WTC11 (cell line): ENCODE measurements around the gene PPP3CA. TPM values are rescaled to one million over a fixed set of nuclear protein-coding genes. Genes with fewer than 3 reads are reported as not detected.

Source experiments
- ATAC-seq: fragments of 200-7000 bp; cut with Tn5 transposase; 2 replicates; pipeline ENCODE4 v1.10.0; 2021; ENCODE audit warnings: mild to moderate bottlenecking, moderate library complexity
- CTCF ChIA-PET: fragments of 300-600 bp; sonication (Branson Sonifier 250); formaldehyde crosslinking; loops from one replicate; lab custom pipeline; 2021; ENCODE audit warnings: antibody characterized with exemption; lab: Charles Lee
- POLR2A ChIA-PET: fragments of 350-600 bp; sonication (Branson Sonifier 250); formaldehyde crosslinking; loops from one replicate; lab custom pipeline; 2021; ENCODE audit warnings: antibody characterized with exemption; lab: Charles Lee
- DNase-seq: peaks from one replicate; pipeline ENCODE4 v3.0.0; 2021; ENCODE audit warnings: low spot score
- H3K27ac Mint-ChIP-seq: 2 replicates; pipeline ENCODE4 v1.8.0; 2021; ENCODE audit warnings: mixed read lengths
- H3K27me3 Mint-ChIP-seq: 2 replicates; pipeline ENCODE4 v1.8.0; 2021; ENCODE audit warnings: low read depth, mild to moderate bottlenecking, moderate library complexity, mixed read lengths
- H3K36me3 Mint-ChIP-seq: 2 replicates; pipeline ENCODE4 v1.8.0; 2021; ENCODE audit warnings: mixed read lengths
- H3K4me1 Mint-ChIP-seq: 2 replicates; pipeline ENCODE4 v1.8.0; 2022; ENCODE audit warnings: mixed read lengths
- H3K4me3 Mint-ChIP-seq: 2 replicates; pipeline ENCODE4 v1.8.0; 2021; ENCODE audit warnings: mild to moderate bottlenecking, moderate library complexity, mixed read lengths
- H3K9me3 Mint-ChIP-seq: 2 replicates; pipeline ENCODE4 v1.8.0; 2021; ENCODE audit warnings: mixed read lengths
- EMX1 ChIP-seq: fragments of 250-450 bp; sonication (Bioruptor Pico); IDR thresholded peaks from 2 replicates; pipeline ENCODE4 v1.8.0; 2021; ENCODE audit warnings: mild to moderate bottlenecking
- GTF2I ChIP-seq: fragments of 250-450 bp; sonication (Bioruptor Pico); conservative IDR thresholded peaks from 2 replicates; pipeline ENCODE4 v1.4.0; 2021; ENCODE audit warnings: mild to moderate bottlenecking
- IRF2 ChIP-seq: sonication (generic); formaldehyde crosslinking; IDR thresholded peaks from 2 replicates; pipeline ENCODE4 v1.8.0; 2022; ENCODE audit warnings: low read depth, missing genetic modification reagents, borderline replicate concordance
- NFATC4 ChIP-seq: fragments of 250-450 bp; sonication (Bioruptor Pico); IDR thresholded peaks from 2 replicates; pipeline ENCODE4 v1.9.0; 2021; ENCODE audit warnings: mild to moderate bottlenecking
- NFE2L1 ChIP-seq: sonication (generic); formaldehyde crosslinking; IDR thresholded peaks from 2 replicates; pipeline ENCODE4 v1.8.1; 2023; ENCODE audit warnings: missing genetic modification reagents
- NR3C1 ChIP-seq: sonication (generic); formaldehyde crosslinking; conservative IDR thresholded peaks from 2 replicates; pipeline ENCODE4 v1.8.1; 2023; ENCODE audit warnings: low read depth, mild to moderate bottlenecking, missing genetic modification reagents
- PRRX2 ChIP-seq: fragments of 250-450 bp; sonication (Bioruptor Pico); IDR thresholded peaks from 2 replicates; pipeline ENCODE4 v1.8.0; 2021; ENCODE audit warnings: mild to moderate bottlenecking
- SMAD4 ChIP-seq: sonication (generic); formaldehyde crosslinking; IDR thresholded peaks from 2 replicates; pipeline ENCODE4 v1.8.0; 2022; ENCODE audit warnings: mild to moderate bottlenecking, missing genetic modification reagents
- SP1 ChIP-seq: sonication (generic); formaldehyde crosslinking; conservative IDR thresholded peaks from 2 replicates; pipeline ENCODE4 v1.8.1; 2022; ENCODE audit warnings: missing genetic modification reagents
- TEAD1 ChIP-seq: sonication (generic); formaldehyde crosslinking; IDR thresholded peaks from 2 replicates; pipeline ENCODE4 v1.8.0; 2022; ENCODE audit warnings: mild to moderate bottlenecking, missing genetic modification reagents
- TEAD4 ChIP-seq: sonication (generic); formaldehyde crosslinking; IDR thresholded peaks from 2 replicates; pipeline ENCODE4 v1.8.0; 2022; ENCODE audit warnings: mild to moderate bottlenecking, missing genetic modification reagents
- ZNF138 ChIP-seq: sonication (generic); formaldehyde crosslinking; conservative IDR thresholded peaks from 2 replicates; pipeline ENCODE4 v1.8.1; 2022; ENCODE audit warnings: mild to moderate bottlenecking, moderate library complexity, missing genetic modification reagents
- ZNF232 ChIP-seq: sonication (generic); formaldehyde crosslinking; IDR thresholded peaks from 2 replicates; pipeline ENCODE4 v1.8.0; 2022; ENCODE audit warnings: mild to moderate bottlenecking, missing genetic modification reagents
- ZNF396 ChIP-seq: fragments of 250-450 bp; sonication (Bioruptor Pico); IDR thresholded peaks from 2 replicates; pipeline ENCODE4 v1.8.0; 2021; ENCODE audit warnings: mild to moderate bottlenecking, moderate library complexity, borderline replicate concordance
- ZNF423 ChIP-seq: fragments of 250-450 bp; sonication (Bioruptor Pico); IDR thresholded peaks from 2 replicates; pipeline ENCODE4 v2.1.2; 2022; ENCODE audit warnings: mild to moderate bottlenecking, moderate library complexity
- ZNF671 ChIP-seq: fragments of 250-450 bp; sonication (Bioruptor Pico); IDR thresholded peaks from 2 replicates; pipeline ENCODE4 v1.8.0; 2021; ENCODE audit warnings: mild to moderate bottlenecking
- total RNA-seq: library from RNA; stranded (reverse); gene quantifications from 3 replicates; pipeline ENCODE4 v1.2.3, GENCODE V29; 2021
- TF ChIP-seq, protein P1 (sequence below): sonication (generic); formaldehyde crosslinking; IDR thresholded peaks from 2 replicates; pipeline ENCODE4 v1.8.0; 2023; ENCODE audit warnings: missing genetic modification reagents, mild to moderate bottlenecking, borderline replicate concordance
- TF ChIP-seq, protein P2 (sequence below): sonication (generic); formaldehyde crosslinking; IDR thresholded peaks from 2 replicates; pipeline ENCODE4 v1.8.1; 2023; ENCODE audit warnings: mild to moderate bottlenecking, missing genetic modification reagents, moderate library complexity
- TF ChIP-seq, protein P3 (sequence below): sonication (generic); formaldehyde crosslinking; conservative IDR thresholded peaks from 2 replicates; pipeline ENCODE4 v1.8.1; 2023; ENCODE audit warnings: mild to moderate bottlenecking, low read depth, missing genetic modification reagents, moderate library complexity
- TF ChIP-seq, protein P4 (sequence below): sonication (generic); formaldehyde crosslinking; IDR thresholded peaks from 2 replicates; pipeline ENCODE4 v1.8.1; 2022; ENCODE audit warnings: low read depth, mild to moderate bottlenecking, moderate library complexity, missing genetic modification reagents, borderline replicate concordance

Gene PPP3CA
- total RNA-seq, 1 experiment from 2014 or later, result 41.6 TPM

DNA sequence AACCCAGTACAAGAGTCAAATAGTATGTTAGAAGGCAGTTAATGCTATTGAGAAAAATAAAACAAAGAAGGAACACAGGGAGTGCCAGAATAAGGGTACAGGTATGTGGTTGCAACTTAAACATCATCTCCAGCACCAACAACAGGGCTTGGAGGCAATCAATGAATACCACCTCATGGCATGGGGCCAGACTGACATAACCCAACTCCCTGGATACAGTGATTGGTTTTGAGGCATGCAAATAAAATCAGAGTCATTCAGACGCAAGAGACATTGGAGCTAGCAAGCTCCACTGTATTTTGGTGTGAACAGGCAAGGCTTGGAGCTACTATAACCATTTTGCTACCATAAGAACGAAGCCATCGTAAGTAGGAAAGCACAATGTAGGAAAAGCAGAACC, 56.7 kb downstream of the PPP3CA start (continued):
- TF ChIP-seq, protein P1, sequence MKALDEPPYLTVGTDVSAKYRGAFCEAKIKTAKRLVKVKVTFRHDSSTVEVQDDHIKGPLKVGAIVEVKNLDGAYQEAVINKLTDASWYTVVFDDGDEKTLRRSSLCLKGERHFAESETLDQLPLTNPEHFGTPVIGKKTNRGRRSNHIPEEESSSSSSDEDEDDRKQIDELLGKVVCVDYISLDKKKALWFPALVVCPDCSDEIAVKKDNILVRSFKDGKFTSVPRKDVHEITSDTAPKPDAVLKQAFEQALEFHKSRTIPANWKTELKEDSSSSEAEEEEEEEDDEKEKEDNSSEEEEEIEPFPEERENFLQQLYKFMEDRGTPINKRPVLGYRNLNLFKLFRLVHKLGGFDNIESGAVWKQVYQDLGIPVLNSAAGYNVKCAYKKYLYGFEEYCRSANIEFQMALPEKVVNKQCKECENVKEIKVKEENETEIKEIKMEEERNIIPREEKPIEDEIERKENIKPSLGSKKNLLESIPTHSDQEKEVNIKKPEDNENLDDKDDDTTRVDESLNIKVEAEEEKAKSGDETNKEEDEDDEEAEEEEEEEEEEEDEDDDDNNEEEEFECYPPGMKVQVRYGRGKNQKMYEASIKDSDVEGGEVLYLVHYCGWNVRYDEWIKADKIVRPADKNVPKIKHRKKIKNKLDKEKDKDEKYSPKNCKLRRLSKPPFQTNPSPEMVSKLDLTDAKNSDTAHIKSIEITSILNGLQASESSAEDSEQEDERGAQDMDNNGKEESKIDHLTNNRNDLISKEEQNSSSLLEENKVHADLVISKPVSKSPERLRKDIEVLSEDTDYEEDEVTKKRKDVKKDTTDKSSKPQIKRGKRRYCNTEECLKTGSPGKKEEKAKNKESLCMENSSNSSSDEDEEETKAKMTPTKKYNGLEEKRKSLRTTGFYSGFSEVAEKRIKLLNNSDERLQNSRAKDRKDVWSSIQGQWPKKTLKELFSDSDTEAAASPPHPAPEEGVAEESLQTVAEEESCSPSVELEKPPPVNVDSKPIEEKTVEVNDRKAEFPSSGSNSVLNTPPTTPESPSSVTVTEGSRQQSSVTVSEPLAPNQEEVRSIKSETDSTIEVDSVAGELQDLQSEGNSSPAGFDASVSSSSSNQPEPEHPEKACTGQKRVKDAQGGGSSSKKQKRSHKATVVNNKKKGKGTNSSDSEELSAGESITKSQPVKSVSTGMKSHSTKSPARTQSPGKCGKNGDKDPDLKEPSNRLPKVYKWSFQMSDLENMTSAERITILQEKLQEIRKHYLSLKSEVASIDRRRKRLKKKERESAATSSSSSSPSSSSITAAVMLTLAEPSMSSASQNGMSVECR (CRISPR knock-in tag), result no peak
- TF ChIP-seq ZNF232 (CRISPR knock-in tag), result no peak

DNA sequence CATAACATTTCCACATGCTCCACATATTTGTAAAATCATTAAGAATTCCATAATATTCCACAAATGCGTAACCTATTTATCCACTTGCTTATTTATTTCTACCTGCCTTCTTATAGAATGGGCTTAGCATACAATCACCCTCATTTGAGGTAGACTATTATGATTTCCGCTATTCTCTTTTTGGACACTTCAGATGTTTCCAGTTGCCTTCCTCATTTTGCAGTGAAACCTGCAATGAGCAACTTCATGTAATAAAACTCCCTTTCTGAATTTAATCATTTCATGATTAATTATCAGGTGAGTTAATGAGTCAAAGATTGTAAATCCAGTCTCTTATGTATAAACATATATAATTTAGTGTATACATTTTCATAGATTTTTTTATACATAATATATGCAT, 58.0 kb downstream of the PPP3CA start:
- peaks cover 70% of the 10 kb centered on the region for H3K4me1 Mint-ChIP-seq
- peak overlapping the region; percentile 43; the same call in 1 of the 2 replicates for H3K27ac Mint-ChIP-seq
- peak overlapping the region; percentile 15; the same call in 1 of the 2 replicates for H3K4me3 Mint-ChIP-seq
- no peak for DNase-seq
- no peaks in the 10 kb centered on the region for H3K36me3 Mint-ChIP-seq
- no peaks in the 10 kb centered on the region for H3K9me3 Mint-ChIP-seq
- ChIA-PET POLR2A (no interaction called here), CTCF (interaction anchor here (1.0 kb wide), 1 partner anchor 120 kb away, joined by 4 read pairs; no protein-coding TSS in a partner anchor)
- no peak for ATAC-seq
- H3K27me3 Mint-ChIP-seq, result no peaks in the 10 kb centered on the region
- TF ChIP-seq, protein P2, sequence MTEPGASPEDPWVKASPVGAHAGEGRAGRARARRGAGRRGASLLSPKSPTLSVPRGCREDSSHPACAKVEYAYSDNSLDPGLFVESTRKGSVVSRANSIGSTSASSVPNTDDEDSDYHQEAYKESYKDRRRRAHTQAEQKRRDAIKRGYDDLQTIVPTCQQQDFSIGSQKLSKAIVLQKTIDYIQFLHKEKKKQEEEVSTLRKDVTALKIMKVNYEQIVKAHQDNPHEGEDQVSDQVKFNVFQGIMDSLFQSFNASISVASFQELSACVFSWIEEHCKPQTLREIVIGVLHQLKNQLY, result no peak
- TF ChIP-seq ZNF138 (CRISPR knock-in tag), result no peak
- TF ChIP-seq ZNF423 (CRISPR knock-in tag), result no peak
- TF ChIP-seq NR3C1 (CRISPR knock-in tag), result no peak
- no peak for TF ChIP-seq PRRX2 (CRISPR knock-in tag)
- TF ChIP-seq, protein P1 (CRISPR knock-in tag), result no peak
- TF ChIP-seq, all 79 proteins: peak for 0

DNA sequence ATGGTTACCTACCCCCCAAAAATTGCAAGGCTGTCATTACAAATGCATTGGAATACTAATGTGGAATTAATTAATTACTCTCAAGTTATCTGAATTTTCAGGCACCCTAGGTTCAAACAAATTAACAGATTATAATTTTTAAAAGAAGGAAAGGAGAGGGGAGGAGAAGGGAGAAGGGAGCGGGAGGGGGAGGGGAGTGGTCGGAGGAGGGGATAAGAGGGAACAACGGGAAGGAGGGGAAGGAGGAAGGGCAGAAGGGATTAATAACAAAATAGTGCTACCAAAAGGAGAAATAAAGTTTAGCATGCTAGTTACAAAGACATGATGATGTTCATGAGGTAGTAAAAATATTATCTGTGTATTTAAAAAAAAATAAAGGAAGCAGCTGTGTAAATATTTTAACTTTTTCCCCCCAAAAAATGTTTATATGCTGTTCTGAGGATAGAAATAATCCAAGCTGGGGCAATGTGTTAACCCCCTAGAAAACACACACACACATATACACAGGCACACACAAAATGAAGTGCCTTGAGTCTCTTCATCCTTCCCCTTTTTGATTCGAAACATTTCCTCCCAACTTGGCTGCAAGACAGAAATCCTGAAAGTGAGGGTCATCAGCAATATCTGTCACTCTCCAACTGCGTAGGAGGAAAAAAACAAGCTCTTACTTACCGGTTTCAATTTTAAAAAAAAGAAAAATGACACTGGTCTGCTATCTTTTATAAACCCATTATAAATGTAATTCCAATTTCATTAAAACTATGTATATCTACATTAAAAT, 58.8 kb downstream of the PPP3CA start:
- Mint-ChIP-seq H3K27me3 (no peaks in the 10 kb centered on the region), H3K4me3 (peak overlapping the region; percentile 33), H3K36me3 (no peaks in the 10 kb centered on the region), H3K9me3 (no peaks in the 10 kb centered on the region), H3K27ac (peak overlapping the region; percentile 39; the same call in 1 of the 2 replicates), H3K4me1 (peaks cover 74% of the 10 kb centered on the region)
- ATAC-seq (peak; percentile 41; the same call in 1 of the 2 replicates), DNase-seq (no peak)
- ChIA-PET POLR2A (no interaction called here), CTCF (interaction anchor here (1.0 kb wide), 1 partner anchor 119 kb away, joined by 4 read pairs; no protein-coding TSS in a partner anchor)
- no peak for TF ChIP-seq ZNF396 (CRISPR knock-in tag)
- no peak for TF ChIP-seq EMX1 (CRISPR knock-in tag)
- TF ChIP-seq TEAD1, result no peak
- TF ChIP-seq, protein P3, sequence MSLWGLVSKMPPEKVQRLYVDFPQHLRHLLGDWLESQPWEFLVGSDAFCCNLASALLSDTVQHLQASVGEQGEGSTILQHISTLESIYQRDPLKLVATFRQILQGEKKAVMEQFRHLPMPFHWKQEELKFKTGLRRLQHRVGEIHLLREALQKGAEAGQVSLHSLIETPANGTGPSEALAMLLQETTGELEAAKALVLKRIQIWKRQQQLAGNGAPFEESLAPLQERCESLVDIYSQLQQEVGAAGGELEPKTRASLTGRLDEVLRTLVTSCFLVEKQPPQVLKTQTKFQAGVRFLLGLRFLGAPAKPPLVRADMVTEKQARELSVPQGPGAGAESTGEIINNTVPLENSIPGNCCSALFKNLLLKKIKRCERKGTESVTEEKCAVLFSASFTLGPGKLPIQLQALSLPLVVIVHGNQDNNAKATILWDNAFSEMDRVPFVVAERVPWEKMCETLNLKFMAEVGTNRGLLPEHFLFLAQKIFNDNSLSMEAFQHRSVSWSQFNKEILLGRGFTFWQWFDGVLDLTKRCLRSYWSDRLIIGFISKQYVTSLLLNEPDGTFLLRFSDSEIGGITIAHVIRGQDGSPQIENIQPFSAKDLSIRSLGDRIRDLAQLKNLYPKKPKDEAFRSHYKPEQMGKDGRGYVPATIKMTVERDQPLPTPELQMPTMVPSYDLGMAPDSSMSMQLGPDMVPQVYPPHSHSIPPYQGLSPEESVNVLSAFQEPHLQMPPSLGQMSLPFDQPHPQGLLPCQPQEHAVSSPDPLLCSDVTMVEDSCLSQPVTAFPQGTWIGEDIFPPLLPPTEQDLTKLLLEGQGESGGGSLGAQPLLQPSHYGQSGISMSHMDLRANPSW (CRISPR knock-in tag), result no peak
- TF ChIP-seq GTF2I (CRISPR knock-in tag), result no peak
- no peak for TF ChIP-seq TEAD4 (CRISPR knock-in tag)
- no peak for TF ChIP-seq NFE2L1 (CRISPR knock-in tag)
- TF ChIP-seq SP1 (CRISPR knock-in tag), result no peak
- TF ChIP-seq ZNF671 (CRISPR knock-in tag), result no peak
- TF ChIP-seq, protein P4, sequence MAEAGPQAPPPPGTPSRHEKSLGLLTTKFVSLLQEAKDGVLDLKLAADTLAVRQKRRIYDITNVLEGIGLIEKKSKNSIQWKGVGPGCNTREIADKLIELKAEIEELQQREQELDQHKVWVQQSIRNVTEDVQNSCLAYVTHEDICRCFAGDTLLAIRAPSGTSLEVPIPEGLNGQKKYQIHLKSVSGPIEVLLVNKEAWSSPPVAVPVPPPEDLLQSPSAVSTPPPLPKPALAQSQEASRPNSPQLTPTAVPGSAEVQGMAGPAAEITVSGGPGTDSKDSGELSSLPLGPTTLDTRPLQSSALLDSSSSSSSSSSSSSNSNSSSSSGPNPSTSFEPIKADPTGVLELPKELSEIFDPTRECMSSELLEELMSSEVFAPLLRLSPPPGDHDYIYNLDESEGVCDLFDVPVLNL (CRISPR knock-in tag), result no peak
- no peak for TF ChIP-seq NFATC4 (CRISPR knock-in tag)
- TF ChIP-seq IRF2 (CRISPR knock-in tag), result no peak
- TF ChIP-seq SMAD4, result no peak
